ENCODE measurements around the gene NET1. TPM values are rescaled to one million over a fixed set of nuclear protein-coding genes. Genes with fewer than 3 reads are reported as not detected.
A peak's percentile ranks its signal among the peaks of the same experiment; 100 is the strongest.
"Not testable (repeated sequence)": the region's sequence is repeated elsewhere in the genome, so short reads cannot be mapped to it uniquely, and the experiment has no call there.

The NET1 gene
- polyA plus RNA-seq, 2 of the 4 experiments (the other 2 are of a cell fraction): 42.9 to 132 TPM

GRCh38 chr10:5373891-5374611 lies 38.3 kb upstream of the NET1 start (continued):
- TF ChIP-seq KDM5A (IDR thresholded peaks at IDR 0.05): no peak
- TF ChIP-seq HOXB13 (CRISPR knock-in tag; IDR thresholded peaks at IDR 0.05; ENCODE audit: low read depth): no peak
- TF ChIP-seq NFE2L2 (conservative IDR thresholded peaks at IDR 0.05; ENCODE audit: low read length): no peak
- TF ChIP-seq KDM1A (IDR thresholded peaks at IDR 0.05; ENCODE audit: low read depth): no peak
- TF ChIP-seq MYC (IDR thresholded peaks at IDR 0.05; ENCODE audit: borderline replicate concordance, low read length): no peak

DNA sequence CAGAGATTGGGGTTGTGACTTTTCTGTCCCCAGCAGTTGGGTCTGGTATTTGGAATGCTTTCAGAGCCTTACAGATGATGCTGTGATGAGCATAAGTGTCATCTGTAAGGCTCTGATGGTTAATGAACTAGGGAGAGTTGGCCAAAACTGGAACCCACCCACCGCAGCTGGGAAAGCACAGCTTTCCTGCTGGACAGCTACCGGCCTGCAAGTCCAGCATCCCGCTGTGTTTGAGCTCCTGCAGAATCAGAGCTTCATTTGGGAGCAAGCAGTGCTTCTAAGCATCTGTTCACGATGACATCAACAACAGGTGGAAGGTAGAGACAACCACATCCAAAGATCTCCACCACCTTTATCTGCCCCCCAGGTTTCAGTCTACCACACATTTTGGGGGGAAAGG lies 35.9 kb upstream of the NET1 start:
- FAIRE-seq (no peak), ATAC-seq (no peak; a peak in 1 of 6 replicates), DNase-seq (ENCODE audit: low read depth in 1 of 2, low spot score in 1 of 2) (no peak)
- H3K27ac ChIP-seq: no peak overlapping the region
- 92% methylated on average over 4 of the region's 4 CpGs for WGBS (ENCODE audit: missing lambda C conversion rate)
- H3K4me3 ChIP-seq: no peak overlapping the region
- no peaks in the 10 kb centered on the region for H3K9me3 ChIP-seq
- H3K4me1 ChIP-seq: no peaks in the 10 kb centered on the region
- ChIA-PET CTCF (interaction anchor here (0.8 to 1.3 kb wide), 2 partner anchors 8 to 562 kb away, joined by 3 to 5 read pairs; no protein-coding TSS in a partner anchor), POLR2A (no interaction called here)
- TF ChIP-seq, protein P1, sequence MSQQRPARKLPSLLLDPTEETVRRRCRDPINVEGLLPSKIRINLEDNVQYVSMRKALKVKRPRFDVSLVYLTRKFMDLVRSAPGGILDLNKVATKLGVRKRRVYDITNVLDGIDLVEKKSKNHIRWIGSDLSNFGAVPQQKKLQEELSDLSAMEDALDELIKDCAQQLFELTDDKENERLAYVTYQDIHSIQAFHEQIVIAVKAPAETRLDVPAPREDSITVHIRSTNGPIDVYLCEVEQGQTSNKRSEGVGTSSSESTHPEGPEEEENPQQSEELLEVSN (IDR thresholded peaks at IDR 0.05; ENCODE audit: borderline replicate concordance, low read depth): no peak
- TF ChIP-seq HDAC2 (IDR thresholded peaks at IDR 0.05) (no peak), EHMT2 (IDR thresholded peaks at IDR 0.05; ENCODE audit: low read depth) (no peak), FOXS1 (CRISPR knock-in tag; IDR thresholded peaks at IDR 0.05) (no peak), HES2 (IDR thresholded peaks at IDR 0.05) (no peak), RFX5 (IDR thresholded peaks at IDR 0.05) (no peak), ESRRA (IDR thresholded peaks at IDR 0.05; ENCODE audit: borderline replicate concordance, low read length) (no peak), CBX8 (IDR thresholded peaks at IDR 0.05) (no peak), NFE2L2 (conservative IDR thresholded peaks at IDR 0.05; ENCODE audit: low read length) (no peak), MYC (IDR thresholded peaks at IDR 0.05; ENCODE audit: borderline replicate concordance, low read length) (no peak), JUNB (IDR thresholded peaks at IDR 0.05) (no peak), KDM1A (IDR thresholded peaks at IDR 0.05; ENCODE audit: low read depth) (no peak), HOXB13 (CRISPR knock-in tag; IDR thresholded peaks at IDR 0.05; ENCODE audit: low read depth) (no peak), CBX2 (IDR thresholded peaks at IDR 0.05; ENCODE audit: borderline replicate concordance, low read depth) (no peak)
- TF ChIP-seq, protein P2, sequence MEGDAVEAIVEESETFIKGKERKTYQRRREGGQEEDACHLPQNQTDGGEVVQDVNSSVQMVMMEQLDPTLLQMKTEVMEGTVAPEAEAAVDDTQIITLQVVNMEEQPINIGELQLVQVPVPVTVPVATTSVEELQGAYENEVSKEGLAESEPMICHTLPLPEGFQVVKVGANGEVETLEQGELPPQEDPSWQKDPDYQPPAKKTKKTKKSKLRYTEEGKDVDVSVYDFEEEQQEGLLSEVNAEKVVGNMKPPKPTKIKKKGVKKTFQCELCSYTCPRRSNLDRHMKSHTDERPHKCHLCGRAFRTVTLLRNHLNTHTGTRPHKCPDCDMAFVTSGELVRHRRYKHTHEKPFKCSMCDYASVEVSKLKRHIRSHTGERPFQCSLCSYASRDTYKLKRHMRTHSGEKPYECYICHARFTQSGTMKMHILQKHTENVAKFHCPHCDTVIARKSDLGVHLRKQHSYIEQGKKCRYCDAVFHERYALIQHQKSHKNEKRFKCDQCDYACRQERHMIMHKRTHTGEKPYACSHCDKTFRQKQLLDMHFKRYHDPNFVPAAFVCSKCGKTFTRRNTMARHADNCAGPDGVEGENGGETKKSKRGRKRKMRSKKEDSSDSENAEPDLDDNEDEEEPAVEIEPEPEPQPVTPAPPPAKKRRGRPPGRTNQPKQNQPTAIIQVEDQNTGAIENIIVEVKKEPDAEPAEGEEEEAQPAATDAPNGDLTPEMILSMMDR (IDR thresholded peaks at IDR 0.05): no peak
- TF ChIP-seq, protein P3, sequence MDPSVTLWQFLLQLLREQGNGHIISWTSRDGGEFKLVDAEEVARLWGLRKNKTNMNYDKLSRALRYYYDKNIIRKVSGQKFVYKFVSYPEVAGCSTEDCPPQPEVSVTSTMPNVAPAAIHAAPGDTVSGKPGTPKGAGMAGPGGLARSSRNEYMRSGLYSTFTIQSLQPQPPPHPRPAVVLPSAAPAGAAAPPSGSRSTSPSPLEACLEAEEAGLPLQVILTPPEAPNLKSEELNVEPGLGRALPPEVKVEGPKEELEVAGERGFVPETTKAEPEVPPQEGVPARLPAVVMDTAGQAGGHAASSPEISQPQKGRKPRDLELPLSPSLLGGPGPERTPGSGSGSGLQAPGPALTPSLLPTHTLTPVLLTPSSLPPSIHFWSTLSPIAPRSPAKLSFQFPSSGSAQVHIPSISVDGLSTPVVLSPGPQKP (IDR thresholded peaks at IDR 0.05; ENCODE audit: low read depth, low read length): no peak
- no peak overlapping the region for H3K4me2 ChIP-seq

- H3K4me1 ChIP-seq; ATAC-seq; H3K27ac ChIP-seq; FAIRE-seq; H3K9me3 ChIP-seq; H3K4me2 ChIP-seq; DNase-seq (ENCODE audit: low read depth in 1 of 2, low spot score in 1 of 2); POLR2A ChIA-PET; H3K4me3 ChIP-seq: not testable (repeated sequence)
- 91% methylated on average over 5 of the region's 5 CpGs for WGBS (ENCODE audit: missing lambda C conversion rate)
- CTCF ChIA-PET: interaction anchor here (1.2 to 2.0 kb wide), 5 partner anchors 11 to 564 kb away, joined by 3 to 13 read pairs (median 5); no protein-coding TSS in a partner anchor
Measured at GRCh38 chr10:5379202-5379601, 33.2 kb upstream of the NET1 start.

DNA sequence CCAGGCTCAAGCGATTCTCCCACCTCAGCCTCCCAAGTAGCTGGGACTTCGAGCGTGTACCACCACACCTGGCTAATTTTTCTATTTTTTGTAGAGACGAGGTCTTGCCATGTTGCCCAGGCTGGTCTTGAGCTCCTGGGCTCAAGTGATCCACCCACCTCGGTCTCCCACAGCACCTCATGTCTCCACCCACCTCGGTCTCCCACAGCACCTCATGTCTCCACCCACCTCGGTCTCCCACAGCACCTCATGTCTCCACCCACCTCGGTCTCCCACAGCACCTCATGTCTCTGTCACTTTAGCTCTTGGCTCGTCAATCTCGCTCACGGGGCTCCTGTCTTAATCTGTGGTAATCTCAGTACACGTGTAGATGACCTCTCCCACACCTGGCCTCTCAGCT lies 32.0 kb upstream of the NET1 start:
- POLR2A ChIA-PET: interaction anchor here (0.6 kb wide), 1 partner anchor 48 kb away, joined by 4 read pairs; no protein-coding TSS in a partner anchor

More for the DNA sequence above, 32.0 kb upstream of the NET1 start:
- not testable (repeated sequence) for DNase-seq (ENCODE audit: low read depth in 1 of 2, low spot score in 1 of 2); H3K9me3 ChIP-seq; ATAC-seq; H3K4me3 ChIP-seq; FAIRE-seq; H3K4me2 ChIP-seq
- CTCF ChIA-PET: interaction anchor here (0.6 to 2.0 kb wide), 7 partner anchors 12 to 565 kb away, joined by 3 to 13 read pairs (median 4); no protein-coding TSS in a partner anchor
- Histone ChIP-seq H3K27ac (peak overlapping the region in 1 of 2 experiments; percentile 34; a peak in 1 of 6 replicates), H3K4me1 (peaks cover 10% of the 10 kb centered on the region)
- 96% methylated on average over 12 of the region's 12 CpGs for WGBS (ENCODE audit: missing lambda C conversion rate)
